ENCODE measurements around the gene ACOXL.
A peak's percentile ranks its signal among the peaks of the same experiment; 100 is the strongest.
"Not testable (repeated sequence)": the region's sequence is repeated elsewhere in the genome, so short reads cannot be mapped to it uniquely, and the experiment has no call there.

The ACOXL gene

GRCh38 chr2:110950281-110950680 lies 217.9 kb downstream of the ACOXL start:
- TF ChIP-seq TAF1 (IDR thresholded peaks at IDR 0.05; ENCODE audit: low read depth, low read length) (no peak), POLR2A (IDR thresholded peaks at IDR 0.05; ENCODE audit: low read depth, low read length) (no peak), POLR2AphosphoS5 (IDR thresholded peaks at IDR 0.05; ENCODE audit: low read depth, low read length) (no peak), POU2F2 (IDR thresholded peaks at IDR 0.05; ENCODE audit: low read depth, low read length) (no peak), PAX5 (IDR thresholded peaks at IDR 0.05; ENCODE audit: insufficient read depth, low read length, severe bottlenecking) (no peak), SPI1 (IDR thresholded peaks at IDR 0.05; ENCODE audit: low read depth, low read length) (no peak)
- FAIRE-seq: no peak

GRCh38 chr2:110955045-110955444 lies 222.7 kb downstream of the ACOXL start:
- TF ChIP-seq POU2F2 (IDR thresholded peaks at IDR 0.05; ENCODE audit: low read depth, low read length) (no peak), TAF1 (IDR thresholded peaks at IDR 0.05; ENCODE audit: low read depth, low read length) (no peak), SPI1 (IDR thresholded peaks at IDR 0.05; ENCODE audit: low read depth, low read length) (no peak), PAX5 (IDR thresholded peaks at IDR 0.05; ENCODE audit: insufficient read depth, low read length, severe bottlenecking) (no peak), POLR2AphosphoS5 (IDR thresholded peaks at IDR 0.05; ENCODE audit: low read depth, low read length) (no peak), POLR2A (IDR thresholded peaks at IDR 0.05; ENCODE audit: low read depth, low read length) (no peak)

More at GRCh38 chr2:110950281-110950680, 217.9 kb downstream of the ACOXL start:
- DNase-seq (ENCODE audit: insufficient read length, low spot score): no peak

GRCh38 chr2:110955556-110955955 lies 223.2 kb downstream of the ACOXL start:
- DNase-seq (ENCODE audit: insufficient read length, low spot score) (no peak), FAIRE-seq (no peak)
- TF ChIP-seq POLR2AphosphoS5 (IDR thresholded peaks at IDR 0.05; ENCODE audit: low read depth, low read length): no peak
- no peak for TF ChIP-seq SPI1 (IDR thresholded peaks at IDR 0.05; ENCODE audit: low read depth, low read length)
- TF ChIP-seq PAX5 (IDR thresholded peaks at IDR 0.05; ENCODE audit: insufficient read depth, low read length, severe bottlenecking): no peak
- TF ChIP-seq TAF1 (IDR thresholded peaks at IDR 0.05; ENCODE audit: low read depth, low read length): no peak
- no peak for TF ChIP-seq POLR2A (IDR thresholded peaks at IDR 0.05; ENCODE audit: low read depth, low read length)
- no peak for TF ChIP-seq POU2F2 (IDR thresholded peaks at IDR 0.05; ENCODE audit: low read depth, low read length)

More at GRCh38 chr2:110955045-110955444, 222.7 kb downstream of the ACOXL start:
- no peak for FAIRE-seq
- no peak for DNase-seq (ENCODE audit: insufficient read length, low spot score)

GRCh38 chr2:110957293-110957692 lies 224.9 kb downstream of the ACOXL start:
- TF ChIP-seq SPI1 (IDR thresholded peaks at IDR 0.05; ENCODE audit: low read depth, low read length) (no peak), TAF1 (IDR thresholded peaks at IDR 0.05; ENCODE audit: low read depth, low read length) (no peak), POLR2AphosphoS5 (IDR thresholded peaks at IDR 0.05; ENCODE audit: low read depth, low read length) (no peak), PAX5 (IDR thresholded peaks at IDR 0.05; ENCODE audit: insufficient read depth, low read length, severe bottlenecking) (no peak), POU2F2 (IDR thresholded peaks at IDR 0.05; ENCODE audit: low read depth, low read length) (no peak)
- DNase-seq (ENCODE audit: insufficient read length, low spot score) (no peak), FAIRE-seq (no peak)

- no peak for TF ChIP-seq TAF1 (IDR thresholded peaks at IDR 0.05; ENCODE audit: low read depth, low read length)
- TF ChIP-seq POLR2A (IDR thresholded peaks at IDR 0.05; ENCODE audit: low read depth, low read length): no peak
- TF ChIP-seq SPI1 (IDR thresholded peaks at IDR 0.05; ENCODE audit: low read depth, low read length): no peak
- no peak for TF ChIP-seq POU2F2 (IDR thresholded peaks at IDR 0.05; ENCODE audit: low read depth, low read length)
- no peak for TF ChIP-seq PAX5 (IDR thresholded peaks at IDR 0.05; ENCODE audit: insufficient read depth, low read length, severe bottlenecking)
- no peak for TF ChIP-seq POLR2AphosphoS5 (IDR thresholded peaks at IDR 0.05; ENCODE audit: low read depth, low read length)
- no peak for FAIRE-seq
- DNase-seq (ENCODE audit: insufficient read length, low spot score): no peak
Measured at GRCh38 chr2:110958346-110959119, 226.2 kb downstream of the ACOXL start.

GRCh38 chr2:110959198-110959597 lies 226.8 kb downstream of the ACOXL start:
- TF ChIP-seq PAX5 (IDR thresholded peaks at IDR 0.05; ENCODE audit: insufficient read depth, low read length, severe bottlenecking): no peak
- DNase-seq (ENCODE audit: insufficient read length, low spot score) (no peak), FAIRE-seq (no peak)

GRCh38 chr2:110960281-110960680 lies 227.9 kb downstream of the ACOXL start:
- DNase-seq (ENCODE audit: insufficient read length, low spot score) (no peak), FAIRE-seq (no peak)
- TF ChIP-seq TAF1 (IDR thresholded peaks at IDR 0.05; ENCODE audit: low read depth, low read length) (no peak), POLR2AphosphoS5 (IDR thresholded peaks at IDR 0.05; ENCODE audit: low read depth, low read length) (no peak), POU2F2 (IDR thresholded peaks at IDR 0.05; ENCODE audit: low read depth, low read length) (no peak), POLR2A (IDR thresholded peaks at IDR 0.05; ENCODE audit: low read depth, low read length) (no peak), PAX5 (IDR thresholded peaks at IDR 0.05; ENCODE audit: insufficient read depth, low read length, severe bottlenecking) (no peak), SPI1 (IDR thresholded peaks at IDR 0.05; ENCODE audit: low read depth, low read length) (no peak)

GRCh38 chr2:110960954-110961353 lies 228.6 kb downstream of the ACOXL start:
- TF ChIP-seq PAX5 (IDR thresholded peaks at IDR 0.05; ENCODE audit: insufficient read depth, low read length, severe bottlenecking) (no peak), POLR2AphosphoS5 (IDR thresholded peaks at IDR 0.05; ENCODE audit: low read depth, low read length) (no peak), POU2F2 (IDR thresholded peaks at IDR 0.05; ENCODE audit: low read depth, low read length) (no peak), SPI1 (IDR thresholded peaks at IDR 0.05; ENCODE audit: low read depth, low read length) (no peak), TAF1 (IDR thresholded peaks at IDR 0.05; ENCODE audit: low read depth, low read length) (no peak), POLR2A (IDR thresholded peaks at IDR 0.05; ENCODE audit: low read depth, low read length) (no peak)
- FAIRE-seq (no peak), DNase-seq (ENCODE audit: insufficient read length, low spot score) (no peak)

GRCh38 chr2:110961643-110962042 lies 229.3 kb downstream of the ACOXL start:
- FAIRE-seq; DNase-seq (ENCODE audit: insufficient read length, low spot score): not testable (repeated sequence)

- TF ChIP-seq POU2F2 (IDR thresholded peaks at IDR 0.05; ENCODE audit: low read depth, low read length) (no peak), SPI1 (IDR thresholded peaks at IDR 0.05; ENCODE audit: low read depth, low read length) (peak; percentile 11; the same call in 1 of the 2 replicates)
- FAIRE-seq: no peak
- no peak for DNase-seq (ENCODE audit: insufficient read length, low spot score)
Measured at GRCh38 chr2:110969696-110970095, 237.3 kb downstream of the ACOXL start.
